ENCODE measurements around the gene CHD9. TPM values are rescaled to one million over a fixed set of nuclear protein-coding genes. Genes with fewer than 3 reads are reported as not detected.
"Not testable (repeated sequence)": the region's sequence is repeated elsewhere in the genome, so short reads cannot be mapped to it uniquely, and the experiment has no call there.

The CHD9 gene
- total and polyA plus RNA-seq, 2 donors: 16.8 to 221 TPM

GRCh38 chr16:53166099-53166498 lies 111.3 kb downstream of the CHD9 start:
- no peak for DNase-seq (ENCODE audit: extremely low spot score)
- no peaks in the 10 kb centered on the region for H3K4me1 ChIP-seq (ENCODE audit: insufficient read depth)
- H3K4me3 ChIP-seq (ENCODE audit: low read depth, low read length): no peak overlapping the region
- H3K36me3 ChIP-seq (ENCODE audit: insufficient read depth): no peaks in the 10 kb centered on the region
- no peak overlapping the region for H3K27ac ChIP-seq (ENCODE audit: low read depth)

- no peak for DNase-seq (ENCODE audit: extremely low spot score)
- Histone ChIP-seq H3K4me3 (ENCODE audit: low read depth, low read length) (no peak overlapping the region), H3K27ac (ENCODE audit: low read depth) (no peak overlapping the region), H3K4me1 (ENCODE audit: insufficient read depth) (no peaks in the 10 kb centered on the region), H3K36me3 (ENCODE audit: insufficient read depth) (no peaks in the 10 kb centered on the region)
- WGBS: 97% methylated on average over 6 of the region's 6 CpGs
These were observed 114.0 kb downstream of the CHD9 start for GRCh38 chr16:53168744-53169143.

GRCh38 chr16:53172517-53172916 lies 117.7 kb downstream of the CHD9 start:
- no peak for DNase-seq (ENCODE audit: extremely low spot score)
- Histone ChIP-seq H3K36me3 (ENCODE audit: insufficient read depth) (no peaks in the 10 kb centered on the region), H3K27ac (ENCODE audit: low read depth) (no peak overlapping the region), H3K4me3 (ENCODE audit: low read depth, low read length) (no peak overlapping the region), H3K4me1 (ENCODE audit: insufficient read depth) (no peaks in the 10 kb centered on the region)
- WGBS: 74% methylated on average over 4 of the region's 4 CpGs

- DNase-seq (ENCODE audit: extremely low spot score): no peak
- Histone ChIP-seq H3K27ac (ENCODE audit: low read depth) (no peak overlapping the region), H3K36me3 (ENCODE audit: insufficient read depth) (no peaks in the 10 kb centered on the region), H3K4me1 (ENCODE audit: insufficient read depth) (no peaks in the 10 kb centered on the region), H3K4me3 (ENCODE audit: low read depth, low read length) (no peak overlapping the region)
- 86% methylated on average over 1 of the region's 1 CpG for WGBS
These were observed 120.3 kb downstream of the CHD9 start for GRCh38 chr16:53175118-53175517.

- Histone ChIP-seq H3K27ac (ENCODE audit: low read depth) (no peak overlapping the region), H3K4me1 (ENCODE audit: insufficient read depth) (no peaks in the 10 kb centered on the region), H3K4me3 (ENCODE audit: low read depth, low read length) (no peak overlapping the region), H3K36me3 (ENCODE audit: insufficient read depth) (no peaks in the 10 kb centered on the region)
- no peak for DNase-seq (ENCODE audit: extremely low spot score)
These were observed 121.6 kb downstream of the CHD9 start for GRCh38 chr16:53176434-53176833.

- 67% methylated on average over 4 of the region's 4 CpGs for WGBS
- no peak overlapping the region for H3K27ac ChIP-seq (ENCODE audit: low read depth)
- H3K36me3 ChIP-seq (ENCODE audit: insufficient read depth): peaks cover 2% of the 10 kb centered on the region
- H3K4me1 ChIP-seq (ENCODE audit: insufficient read depth): no peaks in the 10 kb centered on the region
- DNase-seq (ENCODE audit: extremely low spot score): no peak
- H3K4me3 ChIP-seq (ENCODE audit: low read depth, low read length): no peak overlapping the region
These were observed 128.7 kb downstream of the CHD9 start for GRCh38 chr16:53183442-53183841.

GRCh38 chr16:53185741-53186140 lies 130.9 kb downstream of the CHD9 start:
- not testable (repeated sequence) for DNase-seq (ENCODE audit: extremely low spot score); H3K27ac ChIP-seq (ENCODE audit: low read depth); H3K36me3 ChIP-seq (ENCODE audit: insufficient read depth); H3K4me1 ChIP-seq (ENCODE audit: insufficient read depth); H3K4me3 ChIP-seq (ENCODE audit: low read depth, low read length)
- WGBS: 96% methylated on average over 3 of the region's 3 CpGs

GRCh38 chr16:53187775-53188174 lies 133.0 kb downstream of the CHD9 start:
- H3K27ac ChIP-seq (ENCODE audit: low read depth): no peak overlapping the region
- 95% methylated on average over 1 of the region's 1 CpG for WGBS
- no peak overlapping the region for H3K4me3 ChIP-seq (ENCODE audit: low read depth, low read length)
- H3K4me1 ChIP-seq (ENCODE audit: insufficient read depth): no peaks in the 10 kb centered on the region
- peaks cover 2% of the 10 kb centered on the region for H3K36me3 ChIP-seq (ENCODE audit: insufficient read depth)
- no peak for DNase-seq (ENCODE audit: extremely low spot score)

GRCh38 chr16:53191413-53191812 lies 136.6 kb downstream of the CHD9 start:
- no peak overlapping the region for H3K4me3 ChIP-seq (ENCODE audit: low read depth, low read length)
- H3K27ac ChIP-seq (ENCODE audit: low read depth): no peak overlapping the region
- WGBS: 63% methylated on average over 1 of the region's 1 CpG
- no peaks in the 10 kb centered on the region for H3K36me3 ChIP-seq (ENCODE audit: insufficient read depth)
- no peaks in the 10 kb centered on the region for H3K4me1 ChIP-seq (ENCODE audit: insufficient read depth)
- no peak for DNase-seq (ENCODE audit: extremely low spot score)

- H3K36me3 ChIP-seq (ENCODE audit: insufficient read depth): no peaks in the 10 kb centered on the region
- H3K4me1 ChIP-seq (ENCODE audit: insufficient read depth): no peaks in the 10 kb centered on the region
- H3K4me3 ChIP-seq (ENCODE audit: low read depth, low read length): no peak overlapping the region
- no peak overlapping the region for H3K27ac ChIP-seq (ENCODE audit: low read depth)
- DNase-seq (ENCODE audit: extremely low spot score): no peak
These were observed 144.1 kb downstream of the CHD9 start for GRCh38 chr16:53198933-53199332.

- Histone ChIP-seq H3K4me3 (ENCODE audit: low read depth, low read length) (no peak overlapping the region), H3K4me1 (ENCODE audit: insufficient read depth) (no peaks in the 10 kb centered on the region), H3K36me3 (ENCODE audit: insufficient read depth) (no peaks in the 10 kb centered on the region), H3K27ac (ENCODE audit: low read depth) (no peak overlapping the region)
- DNase-seq (ENCODE audit: extremely low spot score): no peak
- 94% methylated on average over 1 of the region's 1 CpG for WGBS
These were observed 147.1 kb downstream of the CHD9 start for GRCh38 chr16:53201900-53202299.

- H3K4me3 ChIP-seq (ENCODE audit: low read depth, low read length): no peak overlapping the region
- no peaks in the 10 kb centered on the region for H3K36me3 ChIP-seq (ENCODE audit: insufficient read depth)
- DNase-seq (ENCODE audit: extremely low spot score): no peak
- no peak overlapping the region for H3K27ac ChIP-seq (ENCODE audit: low read depth)
- no peaks in the 10 kb centered on the region for H3K4me1 ChIP-seq (ENCODE audit: insufficient read depth)
These were observed 147.6 kb downstream of the CHD9 start for GRCh38 chr16:53202398-53202797.

- DNase-seq (ENCODE audit: extremely low spot score): peak; percentile 89
- Histone ChIP-seq H3K4me3 (ENCODE audit: low read depth, low read length) (peak overlapping the region; percentile 38), H3K27ac (ENCODE audit: low read depth) (peak overlapping the region; percentile 56), H3K36me3 (ENCODE audit: insufficient read depth) (no peaks in the 10 kb centered on the region), H3K4me1 (ENCODE audit: insufficient read depth) (no peaks in the 10 kb centered on the region)
- WGBS: 1% methylated on average over 8 of the region's 8 CpGs
These were observed 153.3 kb downstream of the CHD9 start for GRCh38 chr16:53207810-53208752.

- H3K4me3 ChIP-seq (ENCODE audit: low read depth, low read length): peak overlapping the region; percentile 35
- no peak for DNase-seq (ENCODE audit: extremely low spot score)
- no peaks in the 10 kb centered on the region for H3K4me1 ChIP-seq (ENCODE audit: insufficient read depth)
- H3K36me3 ChIP-seq (ENCODE audit: insufficient read depth): no peaks in the 10 kb centered on the region
- H3K27ac ChIP-seq (ENCODE audit: low read depth): peak overlapping the region; percentile 73
- 20% methylated on average over 5 of the region's 5 CpGs for WGBS
These were observed 154.6 kb downstream of the CHD9 start for GRCh38 chr16:53209429-53209828.
